ENCODE measurements around the gene ARHGAP28.

ARHGAP28 gene

DNA sequence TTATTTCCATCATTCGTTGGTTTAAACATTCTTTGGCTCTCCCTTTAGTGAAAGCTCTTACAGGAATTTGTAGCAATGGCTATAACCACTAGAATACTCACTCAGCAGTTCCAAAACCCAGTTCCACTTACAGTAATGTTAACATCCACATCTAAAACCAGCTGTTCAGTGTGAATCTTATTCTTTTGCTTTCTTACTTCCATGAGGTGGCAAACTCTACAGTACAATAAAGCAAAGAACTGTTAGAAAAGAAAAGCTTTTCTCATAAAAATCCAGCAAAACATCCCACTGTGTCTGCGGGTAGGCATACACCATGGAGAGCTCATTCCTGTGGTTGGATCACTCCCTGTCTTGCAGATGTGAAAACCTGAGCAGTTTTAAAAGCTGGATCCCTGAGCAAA, 147.1 kb downstream of the ARHGAP28 start:
- DNase-seq, result no peak

DNA sequence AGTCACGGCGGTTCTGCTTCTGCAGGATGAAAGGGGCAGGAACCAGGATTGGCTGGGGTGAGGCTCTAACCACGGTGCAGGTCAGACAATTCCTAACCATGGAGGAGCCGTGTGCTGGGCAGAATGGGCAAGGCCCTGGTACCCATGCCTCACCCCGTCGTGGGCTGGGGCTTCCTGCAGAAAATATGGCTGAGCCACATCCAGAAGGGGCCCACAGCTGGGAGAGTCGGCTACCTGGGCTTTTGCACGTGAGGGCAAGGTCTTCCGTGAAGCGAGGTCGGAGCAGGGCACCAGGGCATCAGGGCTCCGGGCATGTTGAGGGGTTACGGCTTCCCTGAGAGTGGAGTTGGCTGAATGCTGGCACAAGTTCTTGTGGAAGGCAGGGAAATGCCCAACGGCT, 147.8 kb downstream of the ARHGAP28 start:
- DNase-seq, result no peak

GRCh38 chr18:6878556-6879297, 149.2 kb downstream of the ARHGAP28 start:
- no peak for DNase-seq

DNA sequence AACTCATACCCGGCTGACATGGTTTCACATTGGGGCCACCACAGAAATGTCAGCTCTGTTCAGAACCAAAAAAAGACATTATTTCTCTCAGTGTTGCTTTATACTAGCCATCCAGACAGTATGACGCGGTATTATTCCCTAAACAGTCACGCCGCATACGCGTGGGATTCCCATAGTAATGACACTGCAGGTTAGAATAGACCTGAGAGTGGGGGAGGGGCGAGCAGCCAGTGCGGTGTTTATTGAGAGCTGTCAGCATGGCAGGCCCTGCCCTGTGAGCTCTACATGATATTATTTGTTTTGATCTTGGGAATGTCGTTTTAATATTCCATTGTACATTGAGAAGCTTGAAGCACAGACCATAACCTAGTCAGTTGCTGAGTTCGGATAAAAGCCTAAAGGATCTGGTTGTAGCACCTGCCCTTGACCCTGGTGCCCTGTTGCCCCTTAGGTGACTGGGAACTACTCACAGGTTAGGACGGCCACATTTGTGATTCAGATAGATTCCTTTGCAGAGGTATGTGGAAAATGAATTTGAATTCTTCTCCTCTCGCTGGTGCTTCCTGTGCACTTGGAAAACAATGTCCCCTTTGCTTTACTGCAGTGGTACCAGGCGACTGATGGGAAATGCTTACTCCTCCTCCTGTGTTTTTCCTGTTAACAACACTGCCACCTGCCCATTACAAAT, 150.1 kb downstream of the ARHGAP28 start:
- DNase-seq, result no peak

DNA sequence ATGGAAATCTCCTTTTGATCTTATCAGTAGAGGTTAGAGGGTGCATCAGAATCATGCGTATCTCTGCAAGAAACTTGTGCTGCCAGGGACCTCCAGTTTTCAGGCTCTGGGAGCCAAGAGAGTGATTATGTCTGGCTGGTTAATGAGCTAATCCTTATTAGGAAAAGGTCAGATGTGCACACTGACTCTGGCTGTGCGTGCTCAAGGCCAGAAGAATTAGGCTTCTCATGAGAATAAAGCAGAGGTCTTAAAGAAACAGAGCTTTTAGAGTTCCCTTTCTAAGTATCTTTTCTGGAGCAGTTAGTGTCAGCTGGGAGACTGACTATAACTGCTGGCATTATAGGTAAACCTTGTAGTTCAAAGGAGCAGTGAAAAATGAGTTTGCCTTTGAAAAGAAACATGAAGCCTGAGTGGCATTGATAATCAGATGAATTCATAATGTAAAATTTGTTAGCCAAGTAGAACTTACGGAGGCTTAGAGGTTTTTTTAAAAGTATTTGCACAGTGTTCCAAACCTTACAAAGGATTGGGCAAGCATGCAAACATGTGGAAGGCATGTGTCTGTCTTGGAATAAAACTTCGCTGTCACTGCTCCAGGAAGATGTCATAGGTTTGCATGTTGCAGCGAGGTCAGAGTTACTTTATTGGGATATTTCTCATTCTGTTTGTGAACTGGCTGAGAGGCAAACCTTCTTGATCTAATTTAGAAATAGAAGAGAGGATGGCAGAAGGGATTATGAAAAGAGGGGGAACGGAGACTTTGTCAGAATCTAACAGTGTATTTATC, 151.7 kb downstream of the ARHGAP28 start:
- no peak for DNase-seq

GRCh38 chr18:6882401-6882800, 152.9 kb downstream of the ARHGAP28 start:
- no peak for DNase-seq

DNA sequence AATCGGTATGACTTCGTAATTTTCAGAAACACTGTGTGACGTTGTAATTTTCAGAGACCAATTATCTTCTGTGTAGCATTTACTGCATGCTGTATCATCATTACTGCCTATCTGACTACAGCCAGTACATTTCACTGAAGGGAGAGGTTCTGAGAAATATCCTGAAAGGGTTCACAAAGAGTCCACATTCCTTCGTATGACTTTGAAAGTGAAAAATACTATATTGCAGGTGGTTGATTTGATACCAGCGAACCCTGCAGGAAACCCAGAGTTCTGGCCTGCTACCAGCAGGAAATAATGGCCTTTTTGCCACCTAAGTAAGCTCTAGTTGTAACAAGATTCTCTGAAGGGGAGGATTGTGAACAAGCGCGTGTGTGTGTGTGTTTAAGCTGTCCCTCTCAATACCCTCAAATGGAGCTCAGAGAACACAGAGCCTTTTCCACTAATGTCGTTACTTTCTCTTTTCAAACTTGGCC, 155.5 kb downstream of the ARHGAP28 start:
- DNase-seq, result no peak

GRCh38 chr18:6885992-6886796, 156.7 kb downstream of the ARHGAP28 start:
- no peak for DNase-seq

GRCh38 chr18:6886797-6887330, 157.3 kb downstream of the ARHGAP28 start:
- DNase-seq, result no peak

DNA sequence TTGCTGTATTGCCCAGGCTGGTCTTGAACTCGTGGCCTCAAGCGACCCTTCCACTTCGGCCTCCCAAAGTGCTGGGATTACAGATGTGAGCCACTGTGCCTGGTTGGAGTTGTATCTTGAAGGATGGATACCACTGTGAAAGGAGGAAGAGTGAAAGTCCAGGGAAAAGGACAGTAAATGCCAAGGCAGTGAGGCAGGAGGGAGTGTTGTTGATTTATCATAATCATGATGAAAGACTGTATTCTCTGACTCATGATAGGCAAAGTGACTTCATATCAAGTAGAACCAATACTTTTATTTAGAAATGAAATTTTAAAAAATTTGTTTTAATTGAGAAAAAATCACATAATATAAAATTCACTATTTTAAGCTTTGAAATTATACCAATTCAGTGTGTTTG, 162.3 kb downstream of the ARHGAP28 start:
- no peak for DNase-seq

- no peak for DNase-seq
Observed at GRCh38 chr18:6901286-6901926, 171.9 kb downstream of the ARHGAP28 start.

- no peak for DNase-seq
Observed at GRCh38 chr18:6917072-6917471, 187.6 kb downstream of the ARHGAP28 start.

GRCh38 chr18:6920099-6920955, 190.8 kb downstream of the ARHGAP28 start:
- DNase-seq, result peak; percentile 9

DNA sequence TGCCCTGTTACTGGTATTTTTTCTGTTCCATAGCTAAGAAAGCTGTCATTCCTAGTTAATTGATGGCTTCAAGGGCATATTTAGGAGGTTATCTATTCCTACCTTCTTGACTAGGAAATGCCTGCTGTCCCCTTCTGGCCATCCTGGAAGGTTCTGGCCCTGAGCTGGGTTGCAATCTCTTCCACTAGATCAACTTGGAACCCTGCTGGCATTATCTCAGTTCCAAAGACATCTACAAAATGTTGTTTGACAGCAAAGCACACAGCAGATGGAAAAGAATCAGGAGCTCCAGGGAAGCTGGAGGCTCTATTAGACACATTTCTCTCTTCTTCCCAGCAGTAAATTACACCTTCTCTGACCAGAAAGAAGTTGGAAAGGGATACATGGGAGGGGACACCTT, 192.1 kb downstream of the ARHGAP28 start:
- no peak for DNase-seq

- DNase-seq, result no peak
Observed at GRCh38 chr18:6923220-6923619, 193.7 kb downstream of the ARHGAP28 start.

DNA sequence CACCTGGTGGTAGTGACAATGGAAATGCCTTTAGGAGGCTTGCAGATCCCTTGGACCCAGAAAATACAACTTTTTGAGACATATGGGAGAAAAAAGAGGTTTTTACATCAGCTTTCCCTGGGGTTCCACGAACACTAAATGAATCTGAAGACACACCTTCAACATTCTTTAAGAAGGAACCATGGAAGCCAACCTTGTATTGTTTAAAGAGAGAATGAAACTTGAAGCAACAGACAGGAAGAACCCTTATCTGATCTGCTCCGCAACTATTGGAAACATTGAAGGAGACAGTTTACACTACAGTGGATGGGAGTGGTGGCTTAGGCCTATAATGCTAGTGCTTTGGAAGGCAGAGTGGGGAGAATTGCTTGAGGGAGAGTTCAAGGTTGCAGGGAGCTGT, 197.6 kb downstream of the ARHGAP28 start:
- DNase-seq, result no peak

GRCh38 chr18:6928359-6928758, 198.8 kb downstream of the ARHGAP28 start:
- DNase-seq, result no peak

- DNase-seq, result no peak
Observed at GRCh38 chr18:6929370-6930102, 200.0 kb downstream of the ARHGAP28 start.

DNA sequence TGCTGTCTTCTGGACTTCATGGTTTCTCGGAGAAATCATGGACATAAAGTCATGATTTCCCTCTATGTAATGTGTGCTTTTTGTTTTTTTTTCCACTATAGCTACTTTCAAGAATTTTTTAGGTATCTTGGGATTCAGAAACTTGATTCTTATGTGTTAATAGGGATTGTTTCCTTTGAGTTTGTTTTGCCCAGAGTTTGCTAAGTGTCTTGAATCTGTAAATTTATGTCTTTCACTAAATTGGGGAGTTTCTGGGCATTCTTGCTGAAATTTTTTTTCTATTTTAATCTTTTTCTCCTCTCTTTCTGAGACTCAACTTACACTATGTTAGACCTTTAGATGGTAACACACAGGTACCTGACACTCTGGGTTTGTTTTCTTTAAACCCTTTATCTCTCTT, 205.3 kb downstream of the ARHGAP28 start:
- DNase-seq, result no peak

DNA sequence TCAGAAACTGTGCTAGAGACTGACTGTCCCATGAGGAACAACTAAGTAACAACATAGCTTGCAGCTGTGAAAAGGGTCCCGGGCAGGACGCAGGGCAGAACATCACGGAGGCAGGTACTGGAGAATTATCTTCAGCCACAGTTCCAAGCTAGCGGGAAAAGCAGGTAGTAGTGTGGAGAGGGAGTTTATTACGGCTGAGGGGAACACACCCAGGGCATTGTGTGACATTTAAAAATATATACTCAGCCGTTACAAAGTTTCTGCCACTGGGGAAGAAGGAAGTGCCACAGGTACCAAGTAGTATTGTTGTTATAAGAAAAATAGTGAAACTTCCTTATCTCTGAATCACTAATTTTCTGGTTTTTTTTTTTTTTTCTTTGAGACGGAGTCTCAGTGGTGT, 208.5 kb downstream of the ARHGAP28 start:
- DNase-seq, result no peak
